ENCODE measurements around the gene TRAF7. TPM values are rescaled to one million over a fixed set of nuclear protein-coding genes. Genes with fewer than 3 reads are reported as not detected.

Gene TRAF7
- total and polyA plus RNA-seq, 2 of the 13 experiments (the other 11 are each of a cell fraction or from before 2014, with no cell fraction given): 47.9 to 65.6 TPM

DNA sequence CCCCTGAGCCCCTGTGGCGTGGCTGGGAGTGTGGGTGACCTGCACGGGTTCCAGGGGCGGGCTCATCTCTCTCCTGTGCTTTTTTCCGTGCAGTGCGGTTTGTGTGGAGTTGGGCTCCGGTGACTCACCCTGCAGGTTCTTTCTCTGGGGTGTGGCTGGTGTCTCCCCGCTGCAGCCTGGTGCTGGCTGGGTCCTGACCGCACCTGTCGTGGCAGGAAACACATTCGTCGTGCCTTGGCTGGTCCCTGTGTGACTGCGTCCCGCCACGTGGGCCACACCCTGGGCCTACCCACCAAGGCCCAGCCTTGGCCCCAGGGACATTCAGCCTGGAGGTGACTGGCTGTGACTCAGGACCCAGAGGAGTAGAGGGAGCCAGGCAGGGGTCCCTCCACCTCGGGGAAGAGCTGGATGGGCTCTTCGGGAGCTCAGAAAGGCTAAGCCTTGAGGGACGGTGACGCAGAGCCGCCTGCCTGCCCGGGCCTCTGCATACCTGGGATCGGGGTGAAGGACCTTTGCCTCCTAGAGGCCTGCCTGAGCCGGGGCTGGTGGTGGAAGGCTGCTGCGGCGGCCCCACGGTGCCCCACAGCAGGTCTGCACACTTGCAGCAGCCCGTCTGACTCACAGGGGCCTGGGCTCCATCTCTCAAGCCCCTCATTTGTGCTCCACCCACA lies 7.8 kb downstream of the TRAF7 start (continued):
- TF ChIP-seq, protein P1, sequence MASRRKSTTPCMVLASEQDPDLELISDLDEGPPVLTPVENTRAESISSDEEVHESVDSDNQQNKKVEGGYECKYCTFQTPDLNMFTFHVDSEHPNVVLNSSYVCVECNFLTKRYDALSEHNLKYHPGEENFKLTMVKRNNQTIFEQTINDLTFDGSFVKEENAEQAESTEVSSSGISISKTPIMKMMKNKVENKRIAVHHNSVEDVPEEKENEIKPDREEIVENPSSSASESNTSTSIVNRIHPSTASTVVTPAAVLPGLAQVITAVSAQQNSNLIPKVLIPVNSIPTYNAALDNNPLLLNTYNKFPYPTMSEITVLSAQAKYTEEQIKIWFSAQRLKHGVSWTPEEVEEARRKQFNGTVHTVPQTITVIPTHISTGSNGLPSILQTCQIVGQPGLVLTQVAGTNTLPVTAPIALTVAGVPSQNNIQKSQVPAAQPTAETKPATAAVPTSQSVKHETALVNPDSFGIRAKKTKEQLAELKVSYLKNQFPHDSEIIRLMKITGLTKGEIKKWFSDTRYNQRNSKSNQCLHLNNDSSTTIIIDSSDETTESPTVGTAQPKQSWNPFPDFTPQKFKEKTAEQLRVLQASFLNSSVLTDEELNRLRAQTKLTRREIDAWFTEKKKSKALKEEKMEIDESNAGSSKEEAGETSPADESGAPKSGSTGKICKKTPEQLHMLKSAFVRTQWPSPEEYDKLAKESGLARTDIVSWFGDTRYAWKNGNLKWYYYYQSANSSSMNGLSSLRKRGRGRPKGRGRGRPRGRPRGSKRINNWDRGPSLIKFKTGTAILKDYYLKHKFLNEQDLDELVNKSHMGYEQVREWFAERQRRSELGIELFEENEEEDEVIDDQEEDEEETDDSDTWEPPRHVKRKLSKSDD (CRISPR knock-in tag; IDR thresholded peaks at IDR 0.05; ENCODE audit: low read depth): no peak
- TF ChIP-seq ZNF607 (CRISPR knock-in tag; IDR thresholded peaks at IDR 0.05; ENCODE audit: borderline replicate concordance): no peak
- no peak for TF ChIP-seq ARNT (IDR thresholded peaks at IDR 0.05)
- TF ChIP-seq ZNF674 (CRISPR knock-in tag; IDR thresholded peaks at IDR 0.05; ENCODE audit: low read depth): no peak
- TF ChIP-seq, protein P2, sequence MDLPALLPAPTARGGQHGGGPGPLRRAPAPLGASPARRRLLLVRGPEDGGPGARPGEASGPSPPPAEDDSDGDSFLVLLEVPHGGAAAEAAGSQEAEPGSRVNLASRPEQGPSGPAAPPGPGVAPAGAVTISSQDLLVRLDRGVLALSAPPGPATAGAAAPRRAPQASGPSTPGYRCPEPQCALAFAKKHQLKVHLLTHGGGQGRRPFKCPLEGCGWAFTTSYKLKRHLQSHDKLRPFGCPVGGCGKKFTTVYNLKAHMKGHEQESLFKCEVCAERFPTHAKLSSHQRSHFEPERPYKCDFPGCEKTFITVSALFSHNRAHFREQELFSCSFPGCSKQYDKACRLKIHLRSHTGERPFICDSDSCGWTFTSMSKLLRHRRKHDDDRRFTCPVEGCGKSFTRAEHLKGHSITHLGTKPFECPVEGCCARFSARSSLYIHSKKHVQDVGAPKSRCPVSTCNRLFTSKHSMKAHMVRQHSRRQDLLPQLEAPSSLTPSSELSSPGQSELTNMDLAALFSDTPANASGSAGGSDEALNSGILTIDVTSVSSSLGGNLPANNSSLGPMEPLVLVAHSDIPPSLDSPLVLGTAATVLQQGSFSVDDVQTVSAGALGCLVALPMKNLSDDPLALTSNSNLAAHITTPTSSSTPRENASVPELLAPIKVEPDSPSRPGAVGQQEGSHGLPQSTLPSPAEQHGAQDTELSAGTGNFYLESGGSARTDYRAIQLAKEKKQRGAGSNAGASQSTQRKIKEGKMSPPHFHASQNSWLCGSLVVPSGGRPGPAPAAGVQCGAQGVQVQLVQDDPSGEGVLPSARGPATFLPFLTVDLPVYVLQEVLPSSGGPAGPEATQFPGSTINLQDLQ (CRISPR knock-in tag; IDR thresholded peaks at IDR 0.05): no peak
- no peak for TF ChIP-seq RBAK (CRISPR knock-in tag; IDR thresholded peaks at IDR 0.05)
- peak; percentile 65; the same call in 1 of the 2 replicates for TF ChIP-seq HNRNPL (IDR thresholded peaks at IDR 0.05; ENCODE audit: low read depth, low read length)
- TF ChIP-seq, protein P3, sequence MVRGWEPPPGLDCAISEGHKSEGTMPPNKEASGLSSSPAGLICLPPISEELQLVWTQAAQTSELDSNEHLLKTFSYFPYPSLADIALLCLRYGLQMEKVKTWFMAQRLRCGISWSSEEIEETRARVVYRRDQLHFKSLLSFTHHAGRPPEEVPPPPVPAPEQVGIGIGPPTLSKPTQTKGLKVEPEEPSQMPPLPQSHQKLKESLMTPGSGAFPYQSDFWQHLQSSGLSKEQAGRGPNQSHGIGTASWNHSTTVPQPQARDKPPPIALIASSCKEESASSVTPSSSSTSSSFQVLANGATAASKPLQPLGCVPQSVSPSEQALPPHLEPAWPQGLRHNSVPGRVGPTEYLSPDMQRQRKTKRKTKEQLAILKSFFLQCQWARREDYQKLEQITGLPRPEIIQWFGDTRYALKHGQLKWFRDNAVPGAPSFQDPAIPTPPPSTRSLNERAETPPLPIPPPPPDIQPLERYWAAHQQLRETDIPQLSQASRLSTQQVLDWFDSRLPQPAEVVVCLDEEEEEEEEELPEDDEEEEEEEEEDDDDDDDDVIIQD (CRISPR knock-in tag; IDR thresholded peaks at IDR 0.05; ENCODE audit: low read depth): no peak
- peak; percentile 55 for TF ChIP-seq TARDBP (CRISPR knock-in tag; IDR thresholded peaks at IDR 0.05)
- no peak for TF ChIP-seq SRY (CRISPR knock-in tag; IDR thresholded peaks at IDR 0.05)
- no peak for TF ChIP-seq YY1 (IDR thresholded peaks at IDR 0.05; ENCODE audit: insufficient read depth, insufficient replicate concordance, low read depth, low read length)
- TF ChIP-seq KAT2B (IDR thresholded peaks at IDR 0.05; ENCODE audit: borderline replicate concordance, low read depth, low read length): no peak
- TF ChIP-seq ZNF354B (CRISPR knock-in tag; IDR thresholded peaks at IDR 0.05): no peak
- no peak for TF ChIP-seq RFX5 (IDR thresholded peaks at IDR 0.05; ENCODE audit: low read depth, low read length)
- no peak for TF ChIP-seq RELA (CRISPR knock-in tag; IDR thresholded peaks at IDR 0.05)
- TF ChIP-seq NFE2L1 (CRISPR knock-in tag; IDR thresholded peaks at IDR 0.05; ENCODE audit: borderline replicate concordance): no peak
- TF ChIP-seq ZNF234 (CRISPR knock-in tag; conservative IDR thresholded peaks at IDR 0.05): no peak
- no peak for TF ChIP-seq NPAS2 (CRISPR knock-in tag; IDR thresholded peaks at IDR 0.05; ENCODE audit: borderline replicate concordance)
- no peak for TF ChIP-seq ZZZ3 (CRISPR knock-in tag; IDR thresholded peaks at IDR 0.05; ENCODE audit: borderline replicate concordance)
- no peak for TF ChIP-seq PCBP2 (optimal IDR thresholded peaks at IDR 0.05; ENCODE audit: low read depth, low read length, poor library complexity, severe bottlenecking)
